IMR-90 (cell line): Measurements from ENCODE around the gene ATXN10. TPM values are rescaled to one million over a fixed set of nuclear protein-coding genes. Genes with fewer than 3 reads are reported as not detected.
A peak's percentile ranks its signal among the peaks of the same experiment; 100 is the strongest.

Source experiments
- ATAC-seq: fragments of 200-7000 bp; cut with Tn5 transposase; 2 replicates; pipeline ENCODE4 v1.9.1; 2020; ENCODE audit warnings: low read depth, mild to moderate bottlenecking, moderate library complexity
- BruUV-seq: library from RNA; stranded (reverse); fragments of 400-500 nt; replicated peaks from 2 replicates; lab custom pipeline; 2021; lab: Mats Ljungman, UMichigan
- CTCF ChIA-PET: fragments of 300-600 bp; formaldehyde crosslinking; extraction: SDS; loops from one replicate; lab custom pipeline; 2021; ENCODE audit warnings: antibody characterized with exemption; lab: Yijun Ruan, JAX
- POLR2A ChIA-PET: fragments of 300-600 bp; sonication (Branson Sonifier 250); formaldehyde crosslinking; loops from one replicate; lab custom pipeline; 2022; ENCODE audit warnings: antibody characterized with exemption; ENCODE audit not compliant: unreplicated experiment; lab: Charles Lee
- DNase-seq: peaks from one replicate; pipeline ENCODE4 v3.0.0; 2013
- H2AFZ ChIP-seq: replicated peaks from 2 replicates; pipeline ENCODE3; 2013; ENCODE audit warnings: low read length, mild to moderate bottlenecking; ENCODE audit not compliant: poor library complexity
- H2AK5ac ChIP-seq: 2 replicates; pipeline ENCODE4 v1.6.1; 2013; ENCODE audit warnings: low read depth, low read length, inconsistent platforms
- H2AK9ac ChIP-seq: replicated peaks from 2 replicates; pipeline ENCODE3; 2013; ENCODE audit warnings: mild to moderate bottlenecking, low read depth, low read length, moderate library complexity; ENCODE audit not compliant: poor library complexity
- H2BK120ac ChIP-seq: 2 replicates; pipeline ENCODE4 v1.6.1; 2013; ENCODE audit warnings: low read depth, low read length, inconsistent platforms
- H2BK15ac ChIP-seq: 3 replicates; pipeline ENCODE4 v1.6.1; 2013; ENCODE audit warnings: low read depth, low read length, inconsistent platforms
- H2BK20ac ChIP-seq: 2 replicates; pipeline ENCODE4 v1.6.1; 2013; ENCODE audit warnings: low read depth, mild to moderate bottlenecking, inconsistent platforms, low read length, moderate library complexity
- H2BK5ac ChIP-seq: 2 replicates; pipeline ENCODE4 v1.6.1; 2013; ENCODE audit warnings: mild to moderate bottlenecking, low read depth, low read length, inconsistent platforms; ENCODE audit not compliant: poor library complexity, severe bottlenecking
- H3K14ac ChIP-seq: replicated peaks from 2 replicates; pipeline ENCODE4 v1.6.1; 2013; ENCODE audit warnings: low read depth, low read length, inconsistent platforms
- H3K18ac ChIP-seq: 2 replicates; pipeline ENCODE4 v1.6.1; 2013; ENCODE audit warnings: low read depth, low read length, control low read depth
- H3K23ac ChIP-seq: 2 replicates; pipeline ENCODE4 v1.6.1; 2013; ENCODE audit warnings: low read depth, low read length, inconsistent platforms
- H3K27ac ChIP-seq: 2 replicates; pipeline ENCODE4 v1.5.1; 2013; ENCODE audit warnings: mild to moderate bottlenecking, control low read depth, low read length; ENCODE audit not compliant: insufficient read depth
- H3K27me3 ChIP-seq: 2 replicates; pipeline ENCODE4 v1.6.1; 2013; ENCODE audit warnings: low read length; ENCODE audit not compliant: control insufficient read depth, insufficient read depth
- H3K36me3 ChIP-seq: 2 replicates; pipeline ENCODE4 v1.6.1; 2013; ENCODE audit warnings: low read length, mixed read lengths; ENCODE audit not compliant: control insufficient read depth, insufficient read depth
- H3K4ac ChIP-seq: 2 replicates; pipeline ENCODE4 v1.6.1; 2013; ENCODE audit warnings: low read depth, low read length, inconsistent platforms
- H3K4me1 ChIP-seq: 2 replicates; pipeline ENCODE4 v1.6.1; 2013; ENCODE audit warnings: low read length, mixed read lengths; ENCODE audit not compliant: control insufficient read depth, insufficient read depth
- H3K4me2 ChIP-seq: 2 replicates; pipeline ENCODE4 v1.6.1; 2013; ENCODE audit warnings: low read depth, mild to moderate bottlenecking, control low read depth, low read length, moderate library complexity
- H3K4me3 ChIP-seq: 2 replicates; pipeline ENCODE4 v1.5.1; 2013; ENCODE audit warnings: low read depth, mild to moderate bottlenecking, control low read depth, low read length, moderate library complexity; ENCODE audit not compliant: insufficient read depth
- H3K56ac ChIP-seq: 2 replicates; pipeline ENCODE4 v1.6.1; 2013; ENCODE audit warnings: low read length, inconsistent platforms; ENCODE audit not compliant: insufficient read depth; ENCODE audit errors: extremely low read depth
- H3K79me1 ChIP-seq, 2 experiments: 2 replicates each; pipeline ENCODE4 v1.6.1; 2013; ENCODE audit warnings: low read length in 2 of 2, inconsistent platforms in 1 of 2, low read depth in 1 of 2
- H3K9ac ChIP-seq: 2 replicates; pipeline ENCODE4 v1.6.1; 2013; ENCODE audit warnings: low read depth, low read length, control low read depth
- H3K9me1 ChIP-seq: 2 replicates; pipeline ENCODE4 v1.6.1; 2013; ENCODE audit warnings: low read length, inconsistent platforms; ENCODE audit not compliant: insufficient read depth
- H3K9me3 ChIP-seq: 2 replicates; pipeline ENCODE4 v1.6.1; 2013; ENCODE audit warnings: low read length; ENCODE audit not compliant: control insufficient read depth, insufficient read depth
- H4K20me1 ChIP-seq: 2 replicates; pipeline ENCODE4 v1.6.1; 2013; ENCODE audit warnings: low read length, inconsistent platforms; ENCODE audit not compliant: insufficient read depth
- H4K5ac ChIP-seq: 2 replicates; pipeline ENCODE4 v1.6.1; 2013; ENCODE audit warnings: mild to moderate bottlenecking, low read depth, low read length, control low read depth
- H4K8ac ChIP-seq, 2 experiments: 2 replicates each; pipeline ENCODE4 v1.6.1; 2013; ENCODE audit warnings: low read depth in 2 of 2, low read length in 2 of 2, control low read depth in 1 of 2, inconsistent platforms in 1 of 2
- H4K91ac ChIP-seq: 2 replicates; pipeline ENCODE4 v1.6.1; 2013; ENCODE audit warnings: low read depth, low read length, inconsistent platforms; ENCODE audit not compliant: insufficient read depth
- CHD1 ChIP-seq: IDR thresholded peaks from 2 replicates; pipeline ENCODE4 v1.6.1; 2012; ENCODE audit warnings: low read depth, low read length, improper control_type of control experiment
- FOS ChIP-seq: fragments of 150-350 bp; IDR thresholded peaks from 2 replicates; pipeline ENCODE4 v1.6.1; 2016; ENCODE audit warnings: low read depth, low read length
- MAZ ChIP-seq: IDR thresholded peaks from 2 replicates; pipeline ENCODE4 v1.6.1; 2012; ENCODE audit warnings: low read depth, mild to moderate bottlenecking, low read length, improper control_type of control experiment, moderate library complexity, borderline replicate concordance
- MXI1 ChIP-seq: IDR thresholded peaks from 2 replicates; pipeline ENCODE4 v1.6.1; 2012; ENCODE audit warnings: low read depth, mild to moderate bottlenecking, low read length, moderate library complexity, borderline replicate concordance
- POLR2A ChIP-seq: IDR thresholded peaks from 2 replicates; pipeline ENCODE4 v1.6.1; 2012; ENCODE audit warnings: mild to moderate bottlenecking, low read depth, low read length
- RAD21 ChIP-seq: IDR thresholded peaks from 2 replicates; pipeline ENCODE4 v1.6.1; 2012; ENCODE audit warnings: low read length, improper control_type of control experiment
- RCOR1 ChIP-seq: IDR thresholded peaks from 2 replicates; pipeline ENCODE4 v1.6.1; 2012; ENCODE audit warnings: mild to moderate bottlenecking, low read length, improper control_type of control experiment; ENCODE audit not compliant: insufficient replicate concordance
- RFX5 ChIP-seq: IDR thresholded peaks from 2 replicates; pipeline ENCODE4 v1.8.0; 2012; ENCODE audit warnings: low read depth, mild to moderate bottlenecking, low read length, moderate library complexity
- SMC3 ChIP-seq: fragments of 150-350 bp; IDR thresholded peaks from 2 replicates; pipeline ENCODE4 v1.6.1; 2016; ENCODE audit warnings: low read depth, mild to moderate bottlenecking, antibody characterized with exemption, low read length, moderate library complexity
- WGBS, 2 experiments: methylation state at CpG; one replicate each; pipeline versions ENCODE4 v1.1.5 to v1.1.7; 2013; ENCODE audit warnings: missing lambda C conversion rate in 2 of 2; ENCODE audit not compliant: insufficient read length in 1 of 2; ENCODE audit errors: extremely low coverage in 2 of 2; 5-methylcytosine and 5-hydroxymethylcytosine counted together
- dilution Hi-C: fragments of 300-500 bp; cut with HindIII; formaldehyde crosslinking; loops from one replicate; pipeline ENCODE4 v1.14.3; 2018; ENCODE audit warnings: low sequenced_read_pairs; ENCODE audit not compliant: unreplicated experiment
- in situ Hi-C: fragments of 300-500 bp; cut with MboI; formaldehyde crosslinking; loops from 3 replicates; pipeline ENCODE4 v1.14.3; 2019; ENCODE audit warnings: low sequenced_read_pairs, inconsistent platforms, mixed read lengths
- intact Hi-C: fragments of 100-400 bp; cut with micrococcal nuclease; formaldehyde crosslinking; loops from 2 replicates; pipeline ENCODE4 v1.10.0; 2022
- polyA plus RNA-seq, 3 experiments: library from polyadenylated mRNA; depleted of rRNA; stranded (reverse); fragments of >200 nt; gene quantifications; 2 replicates each; pipeline ENCODE4 v1.2.3, GENCODE V29; 2012; ENCODE audit warnings: low replicate concordance in 1 of 3
- total RNA-seq: library from RNA; depleted of rRNA; stranded (reverse); fragments of >200 nt; gene quantifications from 2 replicates; pipeline ENCODE4 v1.2.3, GENCODE V29; 2012
- TF ChIP-seq, protein P1 (sequence below): conservative IDR thresholded peaks from 2 replicates; pipeline ENCODE4 v1.5.1; 2012; ENCODE audit warnings: mild to moderate bottlenecking, low read depth, low read length, improper control_type of control experiment
- TF ChIP-seq, protein P2 (sequence below): fragments of 150-350 bp; IDR thresholded peaks from 2 replicates; pipeline ENCODE4 v1.6.1; 2016; ENCODE audit warnings: low read depth, mild to moderate bottlenecking, low read length, moderate library complexity, borderline replicate concordance
- TF ChIP-seq, protein P3 (sequence below): fragments of 150-350 bp; IDR thresholded peaks from 2 replicates; pipeline ENCODE4 v1.6.1; 2017; ENCODE audit warnings: mild to moderate bottlenecking, antibody characterized with exemption, low read length, low read depth

Gene ATXN10
- total and polyA plus RNA-seq, 2 of the 4 experiments (the other 2 are of a cell fraction): 116 to 231 TPM

DNA sequence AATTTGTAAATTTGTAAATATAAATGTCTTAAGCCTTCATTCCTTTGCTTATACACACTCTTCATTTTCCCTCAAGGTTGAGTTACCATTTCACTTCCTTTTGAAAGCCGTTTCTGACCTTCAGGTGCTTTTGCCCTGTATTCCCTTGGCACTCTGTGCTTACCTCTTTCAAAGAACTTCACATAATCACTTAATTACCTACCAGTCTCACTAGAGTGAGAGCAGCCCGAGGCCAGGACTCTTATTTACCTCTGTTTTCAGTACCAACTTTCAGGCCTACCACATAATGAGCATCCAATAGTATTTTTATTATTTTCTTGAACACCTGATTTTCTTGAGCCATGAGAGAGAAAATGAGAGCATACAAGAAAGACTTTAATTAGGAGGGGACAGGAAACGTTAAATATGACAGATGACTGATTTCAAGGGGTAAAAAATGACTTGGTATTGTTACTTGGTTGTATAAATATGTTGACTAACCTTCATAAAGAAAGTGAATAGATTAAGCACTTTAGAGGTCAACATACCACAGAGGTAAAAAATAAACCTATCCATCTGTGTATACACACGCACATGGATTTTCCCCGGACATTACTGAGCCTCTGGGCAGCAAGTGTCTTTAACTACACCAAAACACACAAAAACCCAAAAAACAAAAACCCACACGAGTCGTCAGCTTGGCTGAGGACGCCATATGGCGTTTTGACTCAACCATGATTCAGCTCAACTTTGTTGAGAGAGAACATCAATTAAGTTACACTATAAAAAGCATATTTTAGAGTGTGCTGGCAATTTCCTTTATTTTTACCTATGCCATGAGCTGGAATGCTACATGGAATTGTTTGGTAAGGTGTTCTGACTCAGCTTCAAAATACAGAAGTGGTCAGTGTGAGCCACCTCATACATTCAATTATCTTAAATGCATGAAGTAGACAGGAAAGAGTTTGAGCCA lies 7.6 kb downstream of the ATXN10 start:
- no peak overlapping the region for H4K5ac ChIP-seq
- no CpG with 5 or more reads among the region's 9 CpGs for WGBS, 2 experiments
- H3K18ac ChIP-seq: peak overlapping the region; percentile 9; the same call in 1 of the 2 replicates
- peak overlapping the region; percentile 84; the same call in 1 of the 2 replicates for H3K56ac ChIP-seq
- H2BK120ac ChIP-seq: peak overlapping the region; percentile 89
- peaks cover 40% of the 10 kb centered on the region for H3K9me1 ChIP-seq
- H4K20me1 ChIP-seq: peaks cover 67% of the 10 kb centered on the region
- peak overlapping the region; percentile 48; the same call in 1 of the 2 replicates for H3K4me2 ChIP-seq
- 0 out of 2 replicates have a peak overlapping the region, but pooled peaks have one; percentile 57 for H3K14ac ChIP-seq
- peak overlapping the region; percentile 69; the same call in 1 of the 2 replicates for H3K4ac ChIP-seq
- H3K4me1 ChIP-seq: peaks cover 39% of the 10 kb centered on the region
- no peak overlapping the region for H3K4me3 ChIP-seq
- peaks cover 5% of the 10 kb centered on the region; the same call in 1 of the 2 replicates for H3K36me3 ChIP-seq
- POLR2A ChIA-PET: no interaction called here
- H2AFZ ChIP-seq: no peak overlapping the region
- no peak overlapping the region for H3K9ac ChIP-seq
- H4K8ac ChIP-seq: peak overlapping the region in 1 of 2 experiments; percentile 85; a peak in 2 of 4 replicates
- in situ Hi-C loops (no loop called here), dilution Hi-C loops (no loop called here), intact Hi-C loops (no loop called here)
- no peaks in the 10 kb centered on the region for H3K9me3 ChIP-seq
- H4K91ac ChIP-seq: peak overlapping the region; percentile 20
- no peaks in the 10 kb centered on the region for H3K27me3 ChIP-seq
- CTCF ChIA-PET: interaction anchor here (0.7 kb wide), 2 partner anchors 10 to 48 kb away, joined by 3 read pairs; no protein-coding TSS in a partner anchor
- no peak overlapping the region for H3K23ac ChIP-seq
- peak; percentile 35 for ATAC-seq
- H3K79me1 ChIP-seq: peaks cover 26 to 83% of the 10 kb centered on the region in 2 experiments
- peak; percentile 91 for DNase-seq
- H2AK9ac ChIP-seq: no peak overlapping the region
- H2BK15ac ChIP-seq: peak overlapping the region; percentile 92; the same call in 1 of the 3 replicates
- peak overlapping the region; percentile 35; the same call in 1 of the 2 replicates for H3K27ac ChIP-seq
- peak overlapping the region; percentile 93; the same call in 1 of the 2 replicates for H2AK5ac ChIP-seq
- BruUV-seq: no TSS peak
- H2BK5ac ChIP-seq: peak overlapping the region; percentile 99
- H2BK20ac ChIP-seq: peak overlapping the region; percentile 88; the same call in 1 of the 2 replicates
- TF ChIP-seq FOS: peak; percentile 63
- TF ChIP-seq POLR2A: no peak
- no peak for TF ChIP-seq SMC3
- TF ChIP-seq MAZ: no peak
- no peak for TF ChIP-seq CHD1
- TF ChIP-seq MXI1: no peak
- TF ChIP-seq RFX5: no peak
- TF ChIP-seq, protein P1, sequence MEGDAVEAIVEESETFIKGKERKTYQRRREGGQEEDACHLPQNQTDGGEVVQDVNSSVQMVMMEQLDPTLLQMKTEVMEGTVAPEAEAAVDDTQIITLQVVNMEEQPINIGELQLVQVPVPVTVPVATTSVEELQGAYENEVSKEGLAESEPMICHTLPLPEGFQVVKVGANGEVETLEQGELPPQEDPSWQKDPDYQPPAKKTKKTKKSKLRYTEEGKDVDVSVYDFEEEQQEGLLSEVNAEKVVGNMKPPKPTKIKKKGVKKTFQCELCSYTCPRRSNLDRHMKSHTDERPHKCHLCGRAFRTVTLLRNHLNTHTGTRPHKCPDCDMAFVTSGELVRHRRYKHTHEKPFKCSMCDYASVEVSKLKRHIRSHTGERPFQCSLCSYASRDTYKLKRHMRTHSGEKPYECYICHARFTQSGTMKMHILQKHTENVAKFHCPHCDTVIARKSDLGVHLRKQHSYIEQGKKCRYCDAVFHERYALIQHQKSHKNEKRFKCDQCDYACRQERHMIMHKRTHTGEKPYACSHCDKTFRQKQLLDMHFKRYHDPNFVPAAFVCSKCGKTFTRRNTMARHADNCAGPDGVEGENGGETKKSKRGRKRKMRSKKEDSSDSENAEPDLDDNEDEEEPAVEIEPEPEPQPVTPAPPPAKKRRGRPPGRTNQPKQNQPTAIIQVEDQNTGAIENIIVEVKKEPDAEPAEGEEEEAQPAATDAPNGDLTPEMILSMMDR: no peak
- TF ChIP-seq RCOR1: no peak
- TF ChIP-seq, protein P2, sequence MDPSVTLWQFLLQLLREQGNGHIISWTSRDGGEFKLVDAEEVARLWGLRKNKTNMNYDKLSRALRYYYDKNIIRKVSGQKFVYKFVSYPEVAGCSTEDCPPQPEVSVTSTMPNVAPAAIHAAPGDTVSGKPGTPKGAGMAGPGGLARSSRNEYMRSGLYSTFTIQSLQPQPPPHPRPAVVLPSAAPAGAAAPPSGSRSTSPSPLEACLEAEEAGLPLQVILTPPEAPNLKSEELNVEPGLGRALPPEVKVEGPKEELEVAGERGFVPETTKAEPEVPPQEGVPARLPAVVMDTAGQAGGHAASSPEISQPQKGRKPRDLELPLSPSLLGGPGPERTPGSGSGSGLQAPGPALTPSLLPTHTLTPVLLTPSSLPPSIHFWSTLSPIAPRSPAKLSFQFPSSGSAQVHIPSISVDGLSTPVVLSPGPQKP: no peak
- TF ChIP-seq RAD21: no peak
- TF ChIP-seq, protein P3, sequence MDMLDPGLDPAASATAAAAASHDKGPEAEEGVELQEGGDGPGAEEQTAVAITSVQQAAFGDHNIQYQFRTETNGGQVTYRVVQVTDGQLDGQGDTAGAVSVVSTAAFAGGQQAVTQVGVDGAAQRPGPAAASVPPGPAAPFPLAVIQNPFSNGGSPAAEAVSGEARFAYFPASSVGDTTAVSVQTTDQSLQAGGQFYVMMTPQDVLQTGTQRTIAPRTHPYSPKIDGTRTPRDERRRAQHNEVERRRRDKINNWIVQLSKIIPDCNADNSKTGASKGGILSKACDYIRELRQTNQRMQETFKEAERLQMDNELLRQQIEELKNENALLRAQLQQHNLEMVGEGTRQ: no peak
